GM19463 (cell line): ENCODE results near the gene DNAJC6.
"Not testable (repeated sequence)": the region's sequence is repeated elsewhere in the genome, so short reads cannot be mapped to it uniquely, and the experiment has no call there.

Experiments
- ATAC-seq: cut with Tn5 transposase; IDR thresholded peaks from one replicate; pipeline ENCODE4 v1.9.1; 2021; ENCODE audit warnings: mild to moderate bottlenecking, moderate library complexity; ENCODE audit not compliant: unreplicated experiment

Gene DNAJC6

DNA sequence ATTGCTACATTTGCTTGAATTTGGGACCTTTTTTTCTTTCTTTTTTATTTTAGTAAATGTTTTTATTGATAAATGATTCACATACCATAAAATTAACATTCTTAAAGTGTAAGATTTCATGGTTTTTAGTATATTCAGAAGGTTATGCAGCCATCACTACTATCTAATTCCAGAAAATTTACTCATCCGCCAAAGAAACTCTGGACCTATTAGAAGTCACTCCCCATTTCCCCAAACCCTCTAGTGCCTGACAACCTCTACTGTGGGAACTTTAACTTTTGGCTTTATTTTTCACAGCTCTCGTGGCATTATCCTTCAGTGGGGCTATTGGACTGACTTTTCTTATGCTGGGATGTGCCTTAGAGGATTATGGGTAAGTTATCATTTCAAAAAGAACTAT, 115.7 kb downstream of the DNAJC6 start:
- ATAC-seq: no peak

DNA sequence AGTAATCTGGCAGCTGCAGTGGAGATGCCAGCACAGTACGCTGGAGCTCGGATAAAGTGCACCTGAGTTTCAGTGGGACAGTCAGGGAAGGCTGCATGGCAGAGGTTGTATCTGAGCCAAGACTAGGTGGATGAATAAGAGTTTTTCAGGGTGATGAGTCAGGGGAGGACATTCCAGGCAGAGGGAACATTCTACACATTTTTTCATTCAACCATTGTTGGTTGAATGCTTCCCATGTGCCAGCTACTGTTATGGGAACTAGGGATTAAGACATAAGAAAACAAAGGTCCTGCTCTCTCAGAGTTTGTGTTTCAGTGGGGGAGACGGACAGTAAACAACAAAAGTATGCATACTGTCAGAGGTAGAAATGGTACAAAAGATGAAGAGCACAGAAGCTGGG, 116.4 kb downstream of the DNAJC6 start:
- ATAC-seq: no peak

DNA sequence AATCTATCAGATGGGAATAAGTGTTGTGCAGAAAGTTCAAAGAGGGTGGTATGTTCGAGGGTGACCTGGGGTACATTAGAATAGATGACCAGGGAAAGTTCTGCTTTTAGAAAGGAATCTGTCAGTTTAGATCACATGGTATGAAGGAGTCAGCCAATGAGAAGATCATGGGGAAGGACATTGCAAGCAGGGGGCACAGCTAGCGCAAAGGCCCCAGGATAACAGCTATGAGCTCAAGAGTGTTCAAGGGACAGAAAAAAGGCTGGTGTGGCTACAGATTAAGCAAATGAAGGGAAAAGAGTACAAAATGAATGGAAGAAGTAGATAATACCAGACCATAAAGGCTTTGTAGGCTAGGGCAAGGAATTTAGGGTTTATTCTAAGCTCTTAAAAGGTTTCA, 119.7 kb downstream of the DNAJC6 start:
- ATAC-seq: no peak

DNA sequence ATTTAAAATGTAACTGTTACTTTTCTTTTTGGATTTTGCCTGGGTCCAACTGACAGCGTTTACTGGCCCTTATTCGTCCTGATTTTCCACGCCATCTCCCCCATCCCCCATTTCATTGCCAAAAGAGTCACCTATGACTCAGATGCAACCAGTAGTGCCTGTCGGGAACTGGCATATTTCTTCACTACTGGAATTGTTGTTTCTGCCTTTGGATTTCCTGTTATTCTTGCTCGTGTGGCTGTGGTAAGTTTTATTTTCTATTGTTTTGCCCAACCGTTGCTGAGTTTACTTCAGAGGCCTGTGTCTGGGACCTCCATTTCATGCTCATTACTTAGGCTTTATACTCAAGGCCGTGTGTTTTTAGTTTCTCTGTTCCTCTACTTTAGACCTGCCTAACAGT, 120.5 kb downstream of the DNAJC6 start:
- ATAC-seq: no peak

DNA sequence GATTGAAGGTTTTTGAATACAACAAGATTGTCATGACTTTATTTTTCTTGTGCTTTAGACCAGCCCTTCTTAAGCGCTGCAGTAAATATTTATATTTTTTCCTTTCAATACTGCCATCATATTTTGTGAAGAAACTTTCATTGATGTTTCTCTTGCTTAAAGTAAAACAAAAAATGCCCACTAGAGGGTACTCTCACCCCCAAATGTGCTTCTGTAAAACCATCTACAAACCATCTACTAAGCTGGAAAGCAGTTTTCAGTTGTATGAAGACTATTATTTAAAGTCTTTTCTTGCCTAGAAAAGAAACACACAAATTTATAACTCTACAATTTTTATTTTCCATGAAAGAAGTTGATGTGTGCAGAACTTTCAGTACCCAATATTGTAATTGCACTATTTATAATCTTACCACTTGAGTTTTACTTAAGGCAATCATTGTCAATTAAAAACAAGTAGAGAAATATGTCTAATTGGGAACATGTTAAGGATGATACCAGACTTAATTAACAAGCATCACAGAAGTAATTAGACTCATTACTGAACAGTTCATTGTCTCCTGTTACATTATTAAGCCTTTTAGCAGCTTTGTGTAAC, 121.9 kb downstream of the DNAJC6 start:
- no peak for ATAC-seq

DNA sequence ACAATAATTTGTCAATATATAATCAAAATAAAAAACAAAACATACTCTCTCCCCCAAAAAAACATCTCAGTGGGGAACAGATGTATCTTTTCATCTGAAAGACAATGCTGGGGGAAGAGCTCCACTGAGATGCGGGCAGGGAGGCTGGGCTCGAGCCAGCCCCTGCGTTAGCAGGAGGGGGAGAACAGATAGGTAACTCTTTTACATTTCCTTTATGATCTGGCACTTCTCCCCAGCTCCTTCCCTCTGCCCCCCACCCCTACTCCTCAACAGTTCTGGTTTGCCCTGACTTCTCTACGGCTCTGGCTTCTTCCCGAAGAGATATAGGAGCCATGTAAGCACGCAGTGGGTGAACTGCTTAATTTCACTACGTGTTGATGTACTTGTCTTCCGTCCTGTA, 123.6 kb downstream of the DNAJC6 start:
- no peak for ATAC-seq

DNA sequence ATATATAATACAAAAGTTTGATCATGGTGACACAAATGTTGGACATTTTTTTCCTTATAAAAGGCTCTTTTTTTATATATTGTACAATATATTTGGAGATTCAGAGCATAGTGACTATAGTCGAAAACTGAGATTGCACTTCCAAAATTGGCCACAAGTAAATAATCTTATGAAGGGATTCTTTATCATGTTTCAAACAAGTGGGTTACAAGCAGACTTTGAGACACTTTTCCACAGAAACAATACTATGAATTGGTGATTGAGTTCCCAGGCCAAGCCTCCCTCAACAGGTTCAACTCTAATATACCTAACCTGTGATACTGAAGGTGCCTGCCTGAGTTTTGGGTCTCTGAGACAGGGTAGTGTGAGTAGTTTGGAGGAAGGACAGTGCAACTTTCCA, 124.9 kb downstream of the DNAJC6 start:
- no peak for ATAC-seq

DNA sequence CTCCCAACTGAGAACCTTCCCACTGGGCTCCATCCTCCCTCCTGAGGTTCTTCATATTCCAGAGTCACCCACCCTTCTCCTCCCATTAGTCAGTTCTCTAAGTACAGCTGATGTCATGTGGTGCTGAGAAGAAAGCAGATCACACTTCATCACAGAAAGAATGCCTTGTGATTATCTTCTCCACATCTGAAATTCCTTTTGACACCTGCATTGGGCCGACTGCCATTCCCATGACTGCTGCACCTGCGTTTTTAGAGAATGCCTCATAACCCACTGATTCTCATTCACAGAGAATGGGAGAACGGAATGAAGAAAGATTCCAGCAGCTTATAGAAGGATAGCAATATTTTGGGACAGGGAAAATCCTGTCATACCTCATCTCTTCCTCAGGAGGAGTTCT, 125.4 kb downstream of the DNAJC6 start:
- ATAC-seq: no peak

DNA sequence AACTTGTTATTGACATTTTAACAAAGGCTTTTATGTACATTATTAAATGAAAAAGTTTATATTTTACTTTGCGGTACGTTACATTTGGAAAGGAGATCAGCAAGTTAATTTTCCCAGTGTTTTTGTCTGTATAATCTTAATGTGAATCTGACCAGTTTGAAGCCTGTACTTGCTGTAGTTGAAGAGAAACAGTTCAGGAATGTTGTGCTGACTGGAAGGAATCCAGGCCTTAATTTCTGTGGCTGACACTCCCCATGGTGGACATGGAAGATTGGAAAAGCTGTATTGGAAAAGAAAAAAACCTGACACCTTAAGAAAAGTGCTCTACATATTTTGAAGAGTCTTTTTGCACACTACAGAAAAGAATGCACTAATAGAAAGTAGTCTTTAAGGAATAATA, 126.6 kb downstream of the DNAJC6 start:
- ATAC-seq: no peak

DNA sequence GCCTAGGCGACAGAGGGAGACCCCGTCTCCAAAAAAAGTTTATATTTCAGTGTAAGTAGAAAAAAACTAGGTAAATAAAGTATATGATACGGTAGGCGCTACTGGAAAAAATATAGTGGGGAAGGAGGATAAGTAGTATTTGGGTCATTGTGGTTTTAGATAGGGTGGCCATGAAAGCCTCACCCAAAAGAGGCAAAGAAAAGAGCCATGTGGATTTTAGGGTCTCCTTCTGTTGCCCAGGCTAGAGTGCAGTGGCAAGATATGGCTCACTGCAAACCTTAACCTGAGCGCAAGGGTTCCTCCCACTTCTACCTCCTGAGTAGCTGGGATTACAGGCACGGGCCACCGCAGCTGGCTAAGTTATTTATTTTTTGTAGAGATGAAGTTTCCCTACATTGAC, 128.3 kb downstream of the DNAJC6 start:
- ATAC-seq: no peak

DNA sequence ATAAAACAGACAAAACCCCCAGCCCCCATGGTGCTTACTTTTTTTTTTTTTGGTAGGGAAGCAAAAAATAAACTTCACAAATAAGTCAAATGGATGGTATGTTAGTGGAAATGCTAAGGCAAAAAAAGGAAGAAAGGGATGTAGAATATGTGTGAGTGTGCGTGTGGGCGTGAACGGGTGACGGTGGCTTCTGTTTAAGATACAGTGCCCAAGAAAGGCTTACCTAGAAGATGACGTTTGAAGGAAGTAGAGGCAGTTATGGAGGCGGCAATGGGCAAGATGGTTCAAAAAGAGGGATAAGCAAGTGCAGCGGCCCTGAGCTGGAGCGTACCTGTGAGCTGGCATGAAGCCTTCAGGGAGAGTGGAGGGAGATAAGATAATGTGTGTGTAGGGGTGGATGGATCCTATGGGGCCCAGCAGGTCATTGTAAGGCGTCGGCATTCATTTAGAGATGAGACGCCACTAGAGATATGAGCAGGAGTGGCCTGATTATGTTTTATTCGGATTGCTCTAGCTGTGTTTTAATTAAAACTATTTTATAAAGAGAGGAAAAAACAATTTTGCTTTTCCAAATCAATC, 131.1 kb downstream of the DNAJC6 start:
- no peak for ATAC-seq

DNA sequence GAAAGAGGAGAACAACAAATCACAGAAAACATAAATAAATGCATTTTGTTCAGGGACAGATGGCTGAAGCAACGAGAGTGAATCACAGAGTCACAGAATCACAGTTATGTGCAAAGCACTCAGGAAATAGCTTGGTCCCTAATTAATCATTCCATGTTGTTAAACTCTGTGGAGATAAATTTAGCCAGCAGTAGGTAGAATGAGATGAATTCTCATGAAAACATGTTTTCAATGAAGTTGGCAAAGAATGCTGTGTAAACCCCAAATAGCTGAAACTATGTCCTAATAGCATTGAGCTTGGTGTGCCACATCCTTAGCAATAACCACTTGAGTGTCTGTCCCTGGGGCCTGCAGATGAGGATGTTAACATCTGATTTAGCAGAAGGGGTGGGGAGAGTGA, 131.6 kb downstream of the DNAJC6 start:
- no peak for ATAC-seq

DNA sequence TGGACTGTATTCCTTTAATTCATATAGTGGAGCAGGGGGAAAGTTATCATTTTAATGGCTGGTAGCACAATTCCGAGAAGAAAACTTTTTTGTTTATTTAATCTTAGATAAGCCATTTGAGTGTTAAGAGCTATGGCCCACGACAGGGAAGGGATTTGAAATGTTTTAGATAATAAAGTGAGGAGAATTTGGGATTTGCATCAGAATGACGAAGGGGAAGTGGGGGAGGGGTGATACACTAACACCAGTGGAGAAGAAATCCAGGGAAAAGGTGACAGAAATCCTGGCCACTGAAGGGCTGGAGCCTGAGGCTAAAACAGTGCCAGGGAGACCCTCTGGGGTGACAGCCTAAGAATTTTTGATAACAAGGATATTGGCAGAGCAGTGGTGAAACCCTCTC, 132.1 kb downstream of the DNAJC6 start:
- ATAC-seq: no peak

DNA sequence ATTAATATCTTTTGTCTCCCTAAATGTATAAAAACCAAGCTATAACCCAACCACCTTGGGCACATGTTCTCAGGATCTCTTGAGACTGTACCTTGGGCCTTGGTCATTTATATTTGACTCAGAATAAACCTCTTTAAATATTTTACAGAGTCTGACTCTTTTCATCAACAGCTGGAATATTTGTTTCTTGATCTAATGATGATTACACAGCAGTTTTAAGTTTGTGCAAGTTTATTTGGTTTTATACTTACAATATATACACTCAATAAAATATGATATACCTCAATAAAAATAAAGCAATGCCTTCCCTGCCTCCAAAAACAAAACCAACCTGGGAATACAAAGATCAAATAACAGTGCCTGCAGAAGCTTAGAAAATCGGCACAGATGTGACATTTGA, 133.1 kb downstream of the DNAJC6 start:
- no peak for ATAC-seq

DNA sequence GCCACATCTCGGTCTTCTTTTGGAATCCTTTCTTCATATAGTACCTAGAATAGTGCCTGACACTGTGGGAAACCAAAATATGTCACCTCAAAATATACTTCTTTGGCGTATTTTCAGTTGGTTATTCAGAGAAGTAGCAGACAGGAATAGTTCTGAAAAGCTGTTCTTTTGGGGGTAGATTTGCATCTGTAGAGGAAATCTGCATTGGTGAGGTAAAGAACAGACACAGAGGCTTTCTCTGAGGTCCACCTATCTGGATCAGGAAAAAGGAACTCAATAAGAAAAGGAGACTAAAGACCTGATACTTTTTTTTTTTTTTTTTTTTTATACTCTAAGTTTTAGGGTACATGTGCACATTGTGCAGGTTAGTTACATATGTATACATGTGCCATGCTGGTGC, 134.3 kb downstream of the DNAJC6 start:
- no peak for ATAC-seq

DNA sequence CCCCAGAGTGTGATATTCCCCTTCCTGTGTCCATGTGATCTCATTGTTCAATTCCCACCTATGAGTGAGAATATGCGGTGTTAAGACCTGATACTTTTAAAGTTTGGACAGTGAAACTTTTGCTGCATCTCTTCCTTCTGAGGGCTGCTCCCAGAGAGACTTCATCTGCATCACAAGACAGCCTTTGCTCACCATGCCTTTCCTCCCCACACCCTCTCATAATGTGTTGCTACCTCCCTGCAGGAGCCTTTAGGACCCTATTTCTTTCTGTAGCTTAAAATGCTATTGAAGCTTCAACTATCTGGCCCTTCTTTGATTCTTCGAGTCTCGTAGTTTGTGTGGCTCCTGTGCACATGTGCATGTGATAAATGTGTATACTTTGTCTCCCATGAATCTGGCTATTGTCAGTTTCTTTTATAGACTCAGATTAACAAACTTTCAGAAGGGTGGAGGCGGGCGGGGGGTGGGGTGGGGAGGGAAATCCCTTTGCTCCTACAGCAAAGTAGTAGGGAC, 134.8 kb downstream of the DNAJC6 start:
- no peak for ATAC-seq

DNA sequence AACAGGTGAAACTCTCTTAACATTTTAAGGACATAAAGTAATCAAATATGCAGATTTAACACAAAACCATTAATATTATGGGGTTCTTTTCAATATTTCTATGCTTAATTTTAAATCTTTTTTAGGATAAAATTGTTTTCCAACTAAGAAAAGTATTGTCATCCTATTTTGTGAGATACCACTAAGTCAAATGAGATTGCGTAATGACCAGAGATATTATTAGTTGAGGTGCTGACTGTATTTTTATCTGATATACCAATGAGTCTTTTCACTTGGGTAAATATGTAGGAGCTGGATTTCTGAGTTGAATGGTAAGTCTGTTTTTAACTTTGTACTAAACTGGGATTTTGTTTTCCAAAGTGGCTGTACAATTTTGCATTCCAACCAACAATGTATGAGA, 136.5 kb downstream of the DNAJC6 start:
- no peak for ATAC-seq

DNA sequence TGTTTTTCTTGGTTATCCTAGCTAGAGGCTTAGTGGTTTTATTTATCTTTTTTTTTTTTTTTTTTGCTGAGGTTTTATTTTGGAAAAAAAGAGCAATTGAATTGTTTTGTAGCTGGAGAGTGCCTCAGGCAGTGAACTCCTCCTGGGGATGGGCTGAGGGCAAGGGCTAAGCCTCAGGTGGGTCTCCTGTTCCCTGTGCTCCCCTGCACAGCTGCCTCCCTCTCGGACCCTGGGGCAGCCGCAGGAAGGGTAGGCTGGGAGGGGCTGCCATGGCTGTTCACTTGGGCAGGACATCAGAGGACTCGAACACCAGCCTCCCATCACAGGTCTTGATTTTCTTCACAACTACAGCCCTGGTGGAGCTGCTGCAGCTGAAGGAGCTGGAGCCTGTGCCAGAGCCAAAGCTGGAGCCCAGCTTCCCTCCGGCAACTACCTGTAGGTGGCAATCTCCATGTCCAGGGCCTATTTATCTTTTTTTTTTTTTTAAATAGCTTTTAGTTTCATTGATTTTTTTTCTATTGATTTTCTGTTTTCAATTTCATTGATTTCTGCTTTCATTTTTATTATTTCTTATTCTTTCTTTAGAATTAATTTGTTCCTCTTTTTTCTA, 140.0 kb downstream of the DNAJC6 start:
- ATAC-seq: no peak

DNA sequence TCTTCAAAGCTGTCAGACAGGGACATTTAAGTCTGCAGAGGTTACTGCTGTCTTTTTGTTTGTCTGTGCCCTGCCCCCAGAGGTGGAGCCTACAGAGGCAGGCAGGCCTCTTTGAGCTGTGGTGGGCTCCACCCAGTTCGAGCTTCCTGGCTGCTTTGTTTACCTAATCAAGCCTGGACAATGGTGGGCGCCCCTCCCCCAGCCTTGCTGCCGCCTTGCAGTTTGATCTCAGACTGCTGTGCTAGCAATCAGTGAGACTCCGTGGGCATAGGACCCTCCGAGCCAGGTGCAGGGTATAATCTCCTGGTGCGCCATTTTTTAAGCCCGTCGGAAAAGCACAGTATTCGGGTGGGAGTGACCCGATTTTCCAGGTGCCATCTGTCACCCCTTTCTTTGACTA, 146.3 kb downstream of the DNAJC6 start:
- ATAC-seq: not testable (repeated sequence)

DNA sequence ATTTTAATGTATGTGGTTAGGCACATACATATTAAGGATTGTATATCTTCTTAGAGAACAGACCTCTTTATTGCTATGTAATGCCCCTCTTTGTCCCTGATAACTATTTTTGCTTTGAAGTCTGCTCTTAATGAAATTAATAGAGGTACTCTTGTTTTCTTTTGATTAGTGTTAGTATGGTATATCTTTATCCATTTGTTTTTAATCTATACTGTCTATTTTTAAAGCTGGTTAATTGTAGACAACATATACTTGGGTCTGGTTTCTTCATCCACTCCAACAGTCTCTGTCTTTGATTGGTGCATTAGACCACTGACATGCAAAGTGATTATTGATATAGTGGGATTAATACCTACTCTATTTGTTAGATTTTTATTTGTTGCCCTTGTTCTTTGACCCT, 147.1 kb downstream of the DNAJC6 start:
- no peak for ATAC-seq

DNA sequence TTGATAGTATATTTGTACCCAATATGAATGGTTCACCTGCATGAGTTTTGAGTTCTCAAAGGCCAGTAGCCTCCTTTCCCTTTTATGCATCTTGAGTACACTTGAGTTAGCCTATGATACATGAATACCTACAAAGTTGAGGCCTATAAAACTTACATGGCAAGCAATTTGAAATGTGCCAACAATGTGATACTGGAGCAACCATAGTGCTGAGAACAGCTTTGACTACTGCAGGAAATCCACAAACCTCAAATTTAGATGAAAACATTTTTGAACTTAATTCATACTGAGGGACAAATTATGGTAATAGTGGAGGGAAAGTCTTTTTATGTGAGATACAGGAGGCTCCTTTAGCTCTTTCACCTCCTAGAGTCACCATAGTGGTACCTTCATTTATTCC, 148.5 kb downstream of the DNAJC6 start:
- no peak for ATAC-seq

DNA sequence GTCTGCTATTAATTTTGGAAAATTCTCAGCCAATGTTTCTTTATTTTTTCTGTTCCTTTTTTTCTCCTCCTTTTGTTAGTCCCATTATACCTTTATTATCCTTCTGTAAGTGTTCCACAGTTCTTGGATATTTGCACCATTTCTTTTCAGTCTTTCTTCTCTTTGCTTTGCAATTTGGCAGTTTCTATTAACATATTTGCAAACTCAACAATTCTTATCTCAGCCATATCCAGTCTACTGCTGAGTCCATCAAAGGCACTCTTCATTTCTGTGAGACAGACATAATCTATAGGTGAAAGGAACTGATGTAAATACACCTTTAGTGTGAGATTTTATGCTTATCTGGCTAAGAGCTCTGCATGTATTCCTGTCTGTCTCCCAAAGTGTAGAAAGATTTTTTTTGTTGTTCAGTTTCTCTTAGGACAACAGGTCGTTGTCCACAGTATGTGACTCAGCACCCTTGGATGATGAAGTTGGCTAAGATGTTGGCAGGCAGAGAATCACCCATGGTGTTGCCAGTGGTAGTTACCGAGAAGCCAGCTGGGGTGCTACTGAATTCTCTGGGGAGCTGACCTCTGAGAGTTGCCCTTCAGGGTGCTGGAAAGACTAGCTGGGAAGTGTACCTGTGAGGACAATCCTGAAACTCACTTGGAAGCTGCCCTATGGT, 149.5 kb downstream of the DNAJC6 start:
- ATAC-seq: no peak
